VCaP (cell line): ENCODE measurements around the gene COL4A6.

Source experiments
- H3K27ac ChIP-seq: fragments of 450-650 bp; 2 replicates; pipeline ENCODE4 v1.5.1; 2017
- CTCF ChIP-seq: fragments of 450-650 bp; conservative IDR thresholded peaks from 2 replicates; pipeline ENCODE4 v1.5.1; 2017; ENCODE audit warnings: mild to moderate bottlenecking, moderate library complexity

Gene COL4A6

GRCh38 chrX:108307132-108308085, 130.8 kb downstream of the COL4A6 start:
- no peak for TF ChIP-seq CTCF
- H3K27ac ChIP-seq, result no peak overlapping the region

- no peak for TF ChIP-seq CTCF
- H3K27ac ChIP-seq, result no peak overlapping the region
These were observed 132.1 kb downstream of the COL4A6 start for GRCh38 chrX:108306086-108306485.

- no peak overlapping the region for H3K27ac ChIP-seq
- no peak for TF ChIP-seq CTCF
These were observed 133.5 kb downstream of the COL4A6 start for GRCh38 chrX:108304757-108305156.

- H3K27ac ChIP-seq, result no peak overlapping the region
- TF ChIP-seq CTCF, result peak; percentile 55
These were observed 134.0 kb downstream of the COL4A6 start for GRCh38 chrX:108304210-108304609.

GRCh38 chrX:108303682-108304081, 134.5 kb downstream of the COL4A6 start:
- no peak overlapping the region for H3K27ac ChIP-seq
- no peak for TF ChIP-seq CTCF

- no peak for TF ChIP-seq CTCF
- H3K27ac ChIP-seq, result no peak overlapping the region
These were observed 138.5 kb downstream of the COL4A6 start for GRCh38 chrX:108299704-108300103.

- no peak for TF ChIP-seq CTCF
- no peak overlapping the region for H3K27ac ChIP-seq
These were observed 139.1 kb downstream of the COL4A6 start for GRCh38 chrX:108299101-108299591.
